HG02678 (cell line): ENCODE measurements around the gene CSGALNACT2.

Experiments
- ATAC-seq: cut with Tn5 transposase; IDR thresholded peaks from one replicate; pipeline ENCODE4 v1.9.1; 2021; ENCODE audit warnings: mild to moderate bottlenecking, moderate library complexity; ENCODE audit not compliant: unreplicated experiment

Gene CSGALNACT2

DNA sequence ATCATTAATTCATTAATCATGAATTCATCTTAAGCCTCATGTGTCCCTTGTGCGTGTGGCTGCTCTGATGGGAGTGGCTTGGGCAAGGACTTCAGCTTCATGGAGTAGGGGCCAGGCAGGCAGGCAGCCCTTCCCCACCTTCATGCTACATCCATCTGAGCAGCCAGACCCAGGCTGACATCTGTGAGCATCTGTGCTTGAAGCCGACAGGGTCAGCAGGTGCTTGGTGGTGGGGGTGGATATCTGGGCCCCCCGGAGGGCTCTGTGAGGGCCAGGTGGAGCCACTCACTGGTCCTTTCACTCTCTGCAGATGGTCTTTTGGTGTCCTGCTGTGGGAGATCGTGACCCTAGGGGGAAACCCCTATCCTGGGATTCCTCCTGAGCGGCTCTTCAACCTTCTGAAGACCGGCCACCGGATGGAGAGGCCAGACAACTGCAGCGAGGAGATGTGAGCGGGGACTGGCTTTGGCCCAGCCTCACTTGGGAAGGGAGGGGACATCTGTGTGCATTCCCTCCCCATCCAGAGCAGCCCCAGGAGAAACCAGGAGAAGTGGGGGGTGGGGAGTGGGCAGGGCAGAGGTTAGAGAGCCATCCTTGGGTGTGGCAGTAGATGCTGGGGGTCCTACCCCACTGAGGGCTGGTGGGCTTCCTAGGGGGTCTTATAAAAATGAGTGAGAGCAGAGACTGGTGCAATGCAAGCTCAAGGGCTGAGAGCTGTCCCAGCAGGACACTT is 14.7 kb upstream of the CSGALNACT2 start:
- ATAC-seq = no peak

DNA sequence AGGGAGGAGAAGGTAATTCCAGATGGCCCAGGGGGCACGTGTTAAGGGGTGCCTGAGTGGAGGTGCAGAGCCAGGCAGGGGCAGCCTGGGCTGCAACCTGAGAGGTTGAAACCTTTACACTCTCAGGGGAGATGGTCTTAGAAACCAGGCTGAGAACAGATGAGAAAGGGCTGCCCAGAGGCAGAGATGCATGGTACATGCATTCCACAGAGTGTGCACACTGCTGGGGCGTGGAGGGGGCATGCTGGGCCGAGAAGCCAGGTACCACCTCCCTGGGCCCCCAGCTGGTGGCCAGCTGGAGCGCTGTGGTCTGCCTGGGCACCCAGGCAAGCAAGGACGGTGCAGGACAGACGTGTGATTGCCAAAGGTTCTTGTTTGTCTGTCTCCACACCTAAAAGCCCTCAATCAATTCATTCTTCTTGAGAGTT is 14.1 kb upstream of the CSGALNACT2 start:
- no peak for ATAC-seq

DNA sequence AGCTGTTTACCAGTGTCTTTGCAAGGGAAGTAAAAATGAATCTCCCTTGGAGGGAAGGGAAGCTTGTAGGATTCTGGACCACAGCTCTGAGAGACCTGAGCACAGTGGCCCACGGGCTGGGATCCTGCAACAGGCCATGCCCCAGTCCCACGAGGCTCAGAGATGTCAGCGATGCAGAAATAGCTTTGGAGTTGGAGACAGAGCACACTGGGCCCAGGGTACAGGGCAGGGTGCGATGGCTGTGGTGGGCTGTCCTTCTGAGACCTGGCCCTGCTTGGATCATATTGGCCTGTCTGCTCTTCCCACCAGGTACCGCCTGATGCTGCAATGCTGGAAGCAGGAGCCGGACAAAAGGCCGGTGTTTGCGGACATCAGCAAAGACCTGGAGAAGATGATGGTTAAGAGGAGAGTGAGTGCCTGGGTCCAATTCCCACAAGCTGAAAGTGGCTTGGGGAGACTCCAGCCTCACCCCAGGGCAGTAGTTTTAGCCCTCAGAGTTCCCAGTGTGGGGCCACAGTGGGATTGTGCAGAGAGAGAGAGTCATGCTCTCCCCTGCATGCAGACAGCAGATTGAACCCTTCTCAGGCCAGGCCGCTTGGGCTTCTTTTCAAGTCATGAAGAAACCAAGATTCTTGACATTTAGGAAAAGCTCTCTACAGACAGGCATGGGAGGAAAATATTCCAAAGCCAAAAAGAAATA is 13.5 kb upstream of the CSGALNACT2 start:
- no peak for ATAC-seq

DNA sequence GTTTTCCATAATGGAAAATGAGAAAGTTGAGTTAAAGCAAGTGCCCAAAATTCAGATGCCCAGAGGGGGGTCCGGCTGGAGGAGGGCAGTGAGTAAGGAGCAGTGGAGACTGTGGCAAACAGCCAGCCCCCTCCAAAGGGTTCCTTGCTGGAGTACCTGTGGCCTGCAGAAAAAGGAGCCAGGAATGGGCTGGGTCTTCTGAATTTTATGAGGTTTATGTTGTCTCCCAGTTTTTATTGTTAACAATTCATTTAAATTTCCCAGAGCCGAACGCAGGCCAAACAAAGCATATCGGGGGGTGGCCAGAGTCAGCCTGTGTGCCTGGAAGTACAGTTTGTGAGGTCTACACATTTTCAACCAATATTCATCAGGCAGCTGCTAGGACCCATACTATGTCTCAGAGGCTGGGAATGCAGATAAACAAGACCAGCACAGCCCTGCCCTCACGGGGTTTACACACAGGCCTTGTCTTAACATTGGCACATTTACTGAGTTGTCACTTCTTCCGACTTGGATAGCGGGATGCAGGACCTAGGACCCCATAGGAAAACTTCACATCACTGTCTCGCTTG is 12.9 kb upstream of the CSGALNACT2 start:
- no peak for ATAC-seq

DNA sequence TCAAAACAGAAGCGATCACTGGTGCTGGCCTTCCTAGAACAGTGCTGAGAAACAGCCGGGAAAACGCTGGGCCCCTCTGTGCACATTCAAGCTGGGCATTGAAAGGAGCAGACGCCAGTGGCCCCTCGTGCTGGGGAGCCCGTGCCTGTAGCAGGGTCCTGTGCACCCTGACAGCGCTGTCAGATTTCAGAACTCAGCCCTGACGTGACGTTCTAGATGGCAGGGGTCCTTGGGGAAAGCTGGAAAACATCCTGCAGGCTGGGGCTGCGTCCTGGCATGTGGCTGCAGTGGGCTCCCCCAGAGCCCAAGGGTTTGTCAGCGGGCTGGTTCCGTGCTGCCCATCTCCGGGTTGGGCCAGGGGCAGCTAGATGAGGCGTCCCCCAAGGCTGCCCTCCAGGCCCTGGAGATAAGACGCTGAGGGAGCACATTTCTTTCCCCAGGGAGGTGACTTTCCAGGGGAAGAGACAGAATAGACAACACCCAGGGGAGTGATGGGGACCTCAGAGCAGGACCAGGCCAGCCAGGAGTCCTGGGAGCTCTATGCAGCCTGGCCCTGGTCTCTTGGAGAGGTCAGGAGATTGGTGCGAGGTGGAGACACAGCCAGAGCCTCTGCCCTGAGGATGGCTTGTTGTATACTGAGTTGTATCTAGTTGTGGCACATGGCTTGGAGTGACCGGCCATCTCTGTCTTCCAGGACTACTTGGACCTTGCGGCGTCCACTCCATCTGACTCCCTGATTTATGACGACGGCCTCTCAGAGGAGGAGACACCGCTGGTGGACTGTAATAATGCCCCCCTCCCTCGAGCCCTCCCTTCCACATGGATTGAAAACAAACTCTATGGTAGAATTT is 12.1 kb upstream of the CSGALNACT2 start:
- no peak for ATAC-seq

DNA sequence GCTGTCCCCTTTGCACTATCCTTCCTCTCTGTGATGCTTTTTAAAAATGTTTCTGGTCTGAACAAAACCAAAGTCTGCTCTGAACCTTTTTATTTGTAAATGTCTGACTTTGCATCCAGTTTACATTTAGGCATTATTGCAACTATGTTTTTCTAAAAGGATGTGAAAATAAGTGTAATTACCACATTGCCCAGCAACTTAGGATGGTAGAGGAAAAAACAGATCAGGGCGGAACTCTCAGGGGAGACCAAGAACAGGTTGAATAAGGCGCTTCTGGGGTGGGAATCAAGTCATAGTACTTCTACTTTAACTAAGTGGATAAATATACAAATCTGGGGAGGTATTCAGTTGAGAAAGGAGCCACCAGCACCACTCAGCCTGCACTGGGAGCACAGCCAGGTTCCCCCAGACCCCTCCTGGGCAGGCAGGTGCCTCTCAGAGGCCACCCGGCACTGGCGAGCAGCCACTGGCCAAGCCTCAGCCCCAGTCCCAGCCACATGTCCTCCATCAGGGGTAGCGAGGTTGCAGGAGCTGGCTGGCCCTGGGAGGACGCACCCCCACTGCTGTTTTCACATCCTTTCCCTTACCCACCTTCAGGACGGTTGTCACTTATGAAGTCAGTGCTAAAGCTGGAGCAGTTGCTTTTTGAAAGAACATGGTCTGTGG is 11.4 kb upstream of the CSGALNACT2 start:
- ATAC-seq = peak; percentile 43

DNA sequence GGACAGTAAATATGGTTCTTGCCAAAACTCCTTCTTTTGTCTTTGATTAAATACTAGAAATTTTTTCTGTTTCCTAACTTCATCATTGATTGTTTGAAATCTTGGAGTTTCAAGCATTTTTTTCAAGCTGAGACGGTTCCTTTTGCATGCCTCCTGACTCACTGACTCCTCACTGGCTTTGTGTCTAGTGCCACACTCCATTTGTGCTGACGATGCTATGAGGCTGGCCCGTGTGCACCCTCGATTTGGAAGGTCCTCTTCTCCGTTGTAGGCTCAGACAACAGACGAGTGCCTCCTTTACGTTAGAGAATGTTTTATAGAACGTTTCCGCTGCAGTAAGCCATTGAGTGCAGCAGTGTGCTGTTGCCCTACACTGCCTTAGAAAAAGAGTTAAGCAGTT is 10.8 kb upstream of the CSGALNACT2 start:
- ATAC-seq = no peak

DNA sequence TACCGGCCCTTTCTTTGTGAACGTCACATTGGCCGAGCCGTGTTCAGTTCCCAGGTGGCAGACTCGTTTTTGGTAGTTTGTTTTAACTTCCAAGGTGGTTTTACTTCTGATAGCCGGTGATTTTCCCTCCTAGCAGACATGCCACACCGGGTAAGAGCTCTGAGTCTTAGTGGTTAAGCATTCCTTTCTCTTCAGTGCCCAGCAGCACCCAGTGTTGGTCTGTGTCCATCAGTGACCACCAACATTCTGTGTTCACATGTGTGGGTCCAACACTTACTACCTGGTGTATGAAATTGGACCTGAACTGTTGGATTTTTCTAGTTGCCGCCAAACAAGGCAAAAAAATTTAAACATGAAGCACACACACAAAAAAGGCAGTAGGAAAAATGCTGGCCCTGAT is 9.9 kb upstream of the CSGALNACT2 start:
- ATAC-seq = no peak

DNA sequence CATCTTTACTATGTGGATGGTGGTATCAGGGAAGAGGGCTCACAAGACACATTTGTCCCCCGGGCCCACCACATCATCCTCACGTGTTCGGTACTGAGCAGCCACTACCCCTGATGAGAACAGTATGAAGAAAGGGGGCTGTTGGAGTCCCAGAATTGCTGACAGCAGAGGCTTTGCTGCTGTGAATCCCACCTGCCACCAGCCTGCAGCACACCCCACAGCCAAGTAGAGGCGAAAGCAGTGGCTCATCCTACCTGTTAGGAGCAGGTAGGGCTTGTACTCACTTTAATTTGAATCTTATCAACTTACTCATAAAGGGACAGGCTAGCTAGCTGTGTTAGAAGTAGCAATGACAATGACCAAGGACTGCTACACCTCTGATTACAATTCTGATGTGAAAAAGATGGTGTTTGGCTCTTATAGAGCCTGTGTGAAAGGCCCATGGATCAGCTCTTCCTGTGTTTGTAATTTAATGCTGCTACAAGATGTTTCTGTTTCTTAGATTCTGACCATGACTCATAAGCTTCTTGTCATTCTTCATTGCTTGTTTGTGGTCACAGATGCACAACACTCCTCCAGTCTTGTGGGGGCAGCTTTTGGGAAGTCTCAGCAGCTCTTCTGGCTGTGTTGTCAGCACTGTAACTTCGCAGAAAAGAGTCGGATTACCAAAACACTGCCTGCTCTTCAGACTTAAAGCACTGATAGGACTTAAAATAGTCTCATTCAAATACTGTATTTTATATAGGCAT is 9.1 kb upstream of the CSGALNACT2 start:
- ATAC-seq = peak; percentile 62

DNA sequence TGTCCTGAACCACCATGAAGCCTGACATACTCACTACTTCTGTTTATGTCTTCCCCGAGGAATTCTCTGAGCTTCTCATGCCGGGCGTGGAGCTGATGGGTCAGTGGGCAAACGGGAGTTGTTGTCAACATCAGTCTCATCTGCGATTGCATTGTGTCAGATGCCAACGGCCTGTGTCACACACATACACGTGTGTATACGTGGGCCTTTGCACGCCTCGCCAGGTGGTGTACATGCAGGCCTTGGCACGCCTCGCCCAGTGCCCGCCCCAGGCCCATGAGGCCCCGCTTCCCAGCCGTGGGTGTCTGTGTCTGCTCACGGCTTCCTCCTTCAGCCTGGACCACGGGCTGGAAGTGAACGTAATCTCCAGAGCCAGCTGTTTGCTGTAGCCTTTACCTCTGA is 7.5 kb upstream of the CSGALNACT2 start:
- no peak for ATAC-seq

DNA sequence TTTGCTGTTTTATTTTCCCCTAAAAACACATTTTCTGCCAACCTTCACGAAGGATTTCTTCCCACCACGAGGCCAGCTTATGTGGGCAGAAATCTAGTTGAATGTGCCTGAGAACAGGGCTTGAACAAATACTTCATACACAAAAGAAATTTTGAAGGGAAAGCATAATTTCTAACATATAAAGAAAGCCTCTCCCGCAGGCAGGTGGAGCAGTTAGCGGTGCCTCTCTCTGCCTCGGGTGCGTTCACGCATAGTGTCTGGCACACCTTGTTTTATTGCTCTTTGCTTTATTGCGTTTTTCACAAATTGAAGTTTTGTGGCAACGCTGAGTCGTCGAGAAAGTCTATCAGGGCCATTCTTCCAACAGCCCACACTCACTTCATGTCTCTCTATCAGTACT is 7.0 kb upstream of the CSGALNACT2 start:
- ATAC-seq = no peak

DNA sequence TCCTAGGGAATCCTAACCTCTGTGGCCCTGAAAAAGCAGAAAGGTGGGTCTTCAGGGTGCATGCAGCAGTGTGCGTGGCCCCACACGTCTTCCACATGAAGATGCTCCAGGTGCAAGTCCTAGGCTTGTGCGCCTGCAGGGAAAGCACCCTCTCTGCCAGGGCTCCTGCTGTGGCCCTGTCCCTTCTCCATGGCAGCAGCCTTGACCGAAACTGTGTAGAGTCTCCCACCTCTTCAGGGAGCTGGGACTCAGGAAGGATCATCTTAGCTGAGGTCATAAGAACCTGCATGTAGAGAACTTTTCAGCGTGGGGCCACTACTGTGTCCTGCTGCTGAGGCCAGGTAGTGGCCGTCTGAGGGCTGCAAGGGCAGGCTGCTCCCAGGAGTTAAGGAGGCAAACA is 6.3 kb upstream of the CSGALNACT2 start:
- no peak for ATAC-seq

DNA sequence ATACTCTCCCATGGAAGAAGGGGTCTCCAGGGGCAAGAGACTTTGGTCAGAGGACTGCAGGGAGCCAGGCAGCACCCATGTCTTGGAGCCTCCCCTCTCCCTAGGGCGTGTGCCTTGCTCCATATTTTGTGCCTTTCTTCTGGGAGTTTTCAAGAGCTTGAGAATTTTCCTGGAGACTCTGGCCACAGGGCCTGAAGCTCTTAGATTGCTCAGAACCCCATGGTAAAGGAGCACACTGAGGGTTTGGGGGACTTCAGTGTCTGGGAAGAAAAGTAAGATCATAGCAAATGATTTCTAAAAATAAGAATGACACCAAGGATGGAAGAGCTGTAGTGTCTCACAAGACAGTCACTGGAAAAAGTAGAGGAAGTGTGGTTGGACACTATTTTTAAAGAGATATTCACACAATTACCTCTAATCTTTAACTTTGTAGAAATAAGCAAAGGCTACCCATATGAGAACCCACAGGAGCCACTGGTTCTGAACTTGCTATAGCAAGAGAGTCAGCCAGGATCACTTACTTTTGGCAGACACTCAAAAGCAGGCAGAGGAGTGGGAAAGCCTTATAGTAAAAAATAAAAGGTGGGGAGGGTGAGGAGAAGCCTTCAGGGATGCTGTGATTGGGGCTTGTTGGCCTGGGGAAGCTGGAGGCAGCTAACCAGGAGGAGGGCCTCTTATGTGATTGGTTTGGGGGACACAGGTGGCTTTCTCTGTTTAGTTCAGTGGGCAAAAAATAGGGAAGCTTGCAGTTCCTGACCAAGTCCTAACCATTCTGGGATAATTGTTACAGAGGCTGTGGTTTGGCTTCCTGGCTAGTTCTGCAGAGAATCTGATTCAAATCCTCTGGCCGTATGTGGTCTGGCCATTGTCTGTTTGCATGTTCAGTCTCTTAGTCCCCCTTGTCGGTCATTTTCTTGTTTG is 5.1 kb upstream of the CSGALNACT2 start:
- no peak for ATAC-seq

DNA sequence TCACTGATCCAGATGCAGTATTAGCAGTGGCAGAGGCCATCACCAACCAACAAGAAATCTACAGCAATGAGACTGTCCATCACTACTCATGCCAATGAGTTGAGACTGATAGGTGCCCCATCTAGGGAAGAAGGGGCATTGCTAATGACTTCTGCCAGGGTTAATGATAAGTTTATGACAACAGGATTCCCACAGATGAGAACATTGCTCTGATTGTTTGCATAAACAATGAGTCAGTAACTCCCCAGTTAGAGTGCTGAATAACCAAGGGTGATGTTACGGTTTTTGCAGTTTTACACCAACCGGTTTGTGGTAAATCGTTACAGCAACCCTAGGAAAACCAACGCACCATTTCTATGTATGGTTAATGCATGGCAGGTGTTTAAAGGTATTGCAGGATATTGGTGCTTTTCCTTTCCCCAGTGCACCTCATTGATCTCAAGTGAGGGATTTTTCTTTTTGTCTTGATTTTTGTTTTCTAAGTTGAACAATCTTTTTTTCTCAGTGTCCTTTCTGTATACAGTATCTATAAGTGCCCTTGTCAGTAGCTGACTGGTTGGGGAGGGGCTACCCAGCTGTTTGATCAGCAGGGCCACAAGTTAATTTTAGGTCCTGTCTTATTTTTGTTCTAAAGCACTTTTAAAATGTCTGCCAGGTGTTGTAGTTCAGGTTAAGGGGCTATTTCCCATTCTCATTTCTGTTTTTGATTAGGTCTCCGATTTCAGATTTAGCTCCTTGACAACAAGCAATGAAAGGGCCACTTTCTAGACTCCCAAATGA is 3.9 kb upstream of the CSGALNACT2 start:
- ATAC-seq = no peak

DNA sequence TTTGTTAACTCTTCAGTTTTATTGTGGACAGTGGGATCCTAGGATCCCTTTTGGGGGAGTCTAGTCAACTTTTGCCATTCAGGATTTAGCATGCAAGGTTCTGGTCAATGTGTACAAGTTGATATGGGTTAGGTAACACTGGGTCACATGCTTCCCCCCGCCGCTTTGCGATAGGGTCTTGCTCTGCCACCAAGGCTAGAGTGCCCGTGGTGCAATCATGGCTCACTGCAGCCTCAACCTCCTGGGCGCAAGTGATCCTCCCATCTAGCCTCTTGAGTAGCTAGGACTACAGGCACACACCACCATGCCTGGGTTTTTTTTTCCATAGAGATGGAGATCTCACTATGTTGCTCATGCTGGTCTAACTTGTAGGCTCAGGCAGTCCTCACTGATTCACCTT is 3.2 kb upstream of the CSGALNACT2 start:
- ATAC-seq = no peak

DNA sequence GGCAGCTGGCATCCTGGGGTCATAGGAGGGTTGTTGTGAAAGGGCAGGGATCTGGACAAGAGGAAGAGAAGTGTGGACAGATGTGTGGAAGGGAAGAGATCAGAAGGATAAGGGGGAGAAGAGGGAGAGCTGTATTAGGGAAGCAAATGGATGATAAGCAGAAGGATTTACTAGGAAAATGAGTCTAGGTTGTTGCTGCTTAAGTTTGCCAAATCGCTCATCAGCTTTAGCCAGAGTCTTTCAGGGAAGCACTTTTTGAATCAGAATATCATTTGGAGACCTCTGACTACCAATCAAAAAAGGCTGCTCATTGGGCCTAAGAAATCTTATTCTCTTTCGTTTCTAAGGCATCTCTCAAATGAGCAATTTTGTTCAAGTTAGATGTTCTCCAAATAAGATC is 2.6 kb upstream of the CSGALNACT2 start:
- ATAC-seq = no peak

DNA sequence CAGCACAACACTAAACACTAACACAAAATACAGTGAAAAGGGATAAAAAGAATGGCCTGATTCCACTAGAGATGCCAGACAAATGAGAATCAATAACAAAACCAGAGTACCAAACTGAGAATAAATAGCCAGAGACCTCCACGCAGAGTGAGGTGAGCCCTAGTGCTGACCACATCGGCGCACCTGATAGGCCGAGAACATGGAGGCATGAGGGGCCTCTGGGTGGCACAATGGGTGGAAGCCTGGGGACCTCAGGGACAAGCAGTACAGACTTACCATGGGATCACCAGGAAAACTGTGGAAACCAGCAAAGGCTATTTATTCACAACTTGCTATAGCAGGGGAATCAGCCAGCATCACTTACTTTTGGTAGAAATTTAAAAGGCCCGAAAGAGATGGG is 1.8 kb upstream of the CSGALNACT2 start:
- no peak for ATAC-seq

DNA sequence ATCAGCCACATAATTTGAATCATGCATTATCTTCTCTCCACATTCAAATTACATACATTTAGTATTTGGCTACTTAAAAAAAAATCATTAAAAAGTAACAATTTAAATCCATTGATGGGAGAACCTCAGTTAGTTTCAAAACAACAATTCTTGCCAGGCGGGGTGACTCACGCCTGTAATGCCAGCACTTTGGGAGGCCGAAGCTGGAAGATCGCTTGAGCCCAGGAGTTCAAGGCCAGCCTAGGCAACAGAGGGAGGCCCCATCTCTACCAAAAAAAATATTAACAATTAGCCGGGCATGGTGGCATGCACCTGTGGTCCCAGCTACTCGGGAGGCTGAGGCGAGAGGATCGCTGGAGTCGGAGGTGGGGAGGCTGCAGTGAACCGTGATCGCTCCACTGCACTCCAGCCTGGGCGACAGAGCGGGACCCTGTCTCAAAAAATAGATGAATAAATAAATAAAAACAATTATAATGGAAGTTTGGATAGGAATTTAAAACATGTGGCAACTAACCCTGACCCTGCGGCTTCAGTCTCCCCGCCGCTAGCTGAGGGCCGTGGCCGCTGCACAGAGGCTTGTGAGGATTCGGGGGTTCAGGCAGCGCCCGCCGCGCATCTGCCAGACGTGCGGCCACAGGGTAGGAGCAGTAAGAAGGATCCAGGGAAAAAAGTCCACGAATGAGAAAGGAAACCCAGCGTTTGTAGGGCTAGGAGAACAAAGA is 1.1 kb upstream of the CSGALNACT2 start:
- no peak for ATAC-seq
